OCI-LY1 (cell line): Measurements from ENCODE around the gene ENDOD1.

Experiments
- CTCF ChIP-seq: fragments of 200-600 bp; sonication (generic), shearing (Covaris generic); IDR thresholded peaks from 2 replicates; pipeline ENCODE4 v1.5.1; 2017; ENCODE audit warnings: mild to moderate bottlenecking, antibody characterized with exemption, low read length, moderate library complexity, mixed read lengths
- EZH2 ChIP-seq: fragments of 200-600 bp; sonication (generic), shearing (Covaris generic); IDR thresholded peaks from 2 replicates; pipeline ENCODE4 v1.8.0; 2017; ENCODE audit warnings: borderline replicate concordance, mixed run types, mild to moderate bottlenecking, antibody characterized with exemption, low read length, moderate library complexity, mixed read lengths

GRCh38 chr11:95082576-95083001 is 7.1 kb upstream of the ENDOD1 start:
- TF ChIP-seq CTCF (no peak), EZH2 (no peak)
